Measurements from ENCODE around the gene SNX18.
"Not testable (repeated sequence)": the region's sequence is repeated elsewhere in the genome, so short reads cannot be mapped to it uniquely, and the experiment has no call there.

Gene SNX18

DNA sequence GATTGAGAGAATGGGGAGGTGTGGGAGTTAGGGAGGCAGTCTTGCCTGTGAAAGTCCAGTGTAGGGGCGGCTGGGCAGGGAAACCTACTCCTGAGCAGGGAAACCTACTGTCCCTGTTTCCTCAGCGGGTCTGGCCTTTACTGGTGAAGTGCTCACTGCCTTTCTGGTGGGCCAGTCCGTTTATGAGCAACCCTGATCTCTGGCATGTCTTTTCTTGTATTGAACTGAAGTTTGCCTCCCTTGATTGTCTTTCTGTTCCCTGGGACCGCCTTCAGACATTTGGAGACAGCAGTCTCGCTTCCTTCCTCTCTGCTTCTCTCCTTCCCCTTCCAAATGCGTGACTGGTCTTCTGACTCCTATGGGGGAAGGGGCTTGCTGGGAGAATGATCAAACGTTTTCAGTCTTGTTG, 2.9 kb downstream of the SNX18 start:
- peak; percentile 18 to 41 for DNase-seq

GRCh38 chr5:54520940-54521339, 3.4 kb downstream of the SNX18 start:
- DNase-seq = no peak

GRCh38 chr5:54521856-54522479, 4.4 kb downstream of the SNX18 start:
- no peak for DNase-seq

DNA sequence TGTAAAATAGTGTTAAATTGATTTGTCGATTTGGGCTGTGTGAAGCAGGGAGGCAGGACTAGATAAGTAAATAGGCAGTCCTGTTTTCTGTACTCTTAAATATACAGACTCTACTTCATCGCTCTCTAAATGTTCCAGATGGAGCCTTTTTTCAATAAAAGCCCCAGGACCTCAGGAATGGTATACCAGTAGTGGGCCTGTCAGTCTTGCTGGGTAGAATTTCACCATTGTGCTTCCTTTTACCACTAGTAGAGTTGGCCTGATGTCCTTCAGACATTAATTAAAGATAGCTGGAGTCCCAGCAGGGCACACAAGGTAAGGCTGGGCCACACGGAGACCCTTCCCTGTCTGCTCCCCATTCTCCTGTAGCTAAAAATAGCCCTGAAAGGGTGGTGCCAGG, 6.0 kb downstream of the SNX18 start:
- no peak for DNase-seq

- DNase-seq = no peak
Observed at GRCh38 chr5:54524082-54524481, 6.5 kb downstream of the SNX18 start.

DNA sequence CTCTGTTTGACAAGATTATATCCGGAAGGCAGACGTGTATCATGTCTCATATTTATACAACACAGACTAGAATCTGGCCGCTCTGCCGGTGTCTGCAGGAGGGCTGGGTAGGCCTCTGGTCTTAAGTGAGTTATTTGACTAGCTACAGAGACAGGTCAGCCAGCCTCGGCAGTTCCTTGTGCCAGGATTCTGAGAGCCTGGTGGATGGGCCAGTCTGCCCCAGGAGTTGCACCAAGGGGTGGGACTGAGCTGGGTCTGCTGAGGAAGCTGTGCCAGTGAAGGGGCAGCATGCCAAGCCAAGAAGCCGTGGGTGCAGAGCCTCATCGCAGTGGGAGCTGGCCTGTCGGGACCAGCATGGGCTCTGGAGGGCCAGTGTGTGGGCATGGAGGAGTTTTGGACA, 7.1 kb downstream of the SNX18 start:
- DNase-seq = peak in 1 of 2 donors; percentile 13

DNA sequence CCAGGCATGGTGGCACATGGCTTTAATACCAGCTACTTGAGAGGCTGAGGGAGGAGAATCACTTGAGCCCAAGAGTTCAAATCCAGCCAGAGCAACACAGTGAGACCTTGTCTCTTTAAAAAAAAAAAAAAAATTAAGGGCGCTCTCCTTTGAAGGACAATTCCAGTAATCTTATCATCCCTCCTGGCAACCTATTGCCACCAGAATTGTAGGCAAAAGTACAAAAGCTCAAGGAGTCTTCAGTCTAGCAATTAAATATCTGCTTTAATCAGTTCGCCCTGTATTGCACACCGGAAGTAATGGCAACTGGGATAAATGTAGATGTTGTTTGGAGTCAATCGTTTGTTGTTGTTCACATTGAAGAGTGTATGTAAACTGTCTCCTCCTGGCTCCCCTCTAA, 7.7 kb downstream of the SNX18 start:
- no peak for DNase-seq

- no peak for DNase-seq
Observed at GRCh38 chr5:54525692-54526091, 8.1 kb downstream of the SNX18 start.

DNA sequence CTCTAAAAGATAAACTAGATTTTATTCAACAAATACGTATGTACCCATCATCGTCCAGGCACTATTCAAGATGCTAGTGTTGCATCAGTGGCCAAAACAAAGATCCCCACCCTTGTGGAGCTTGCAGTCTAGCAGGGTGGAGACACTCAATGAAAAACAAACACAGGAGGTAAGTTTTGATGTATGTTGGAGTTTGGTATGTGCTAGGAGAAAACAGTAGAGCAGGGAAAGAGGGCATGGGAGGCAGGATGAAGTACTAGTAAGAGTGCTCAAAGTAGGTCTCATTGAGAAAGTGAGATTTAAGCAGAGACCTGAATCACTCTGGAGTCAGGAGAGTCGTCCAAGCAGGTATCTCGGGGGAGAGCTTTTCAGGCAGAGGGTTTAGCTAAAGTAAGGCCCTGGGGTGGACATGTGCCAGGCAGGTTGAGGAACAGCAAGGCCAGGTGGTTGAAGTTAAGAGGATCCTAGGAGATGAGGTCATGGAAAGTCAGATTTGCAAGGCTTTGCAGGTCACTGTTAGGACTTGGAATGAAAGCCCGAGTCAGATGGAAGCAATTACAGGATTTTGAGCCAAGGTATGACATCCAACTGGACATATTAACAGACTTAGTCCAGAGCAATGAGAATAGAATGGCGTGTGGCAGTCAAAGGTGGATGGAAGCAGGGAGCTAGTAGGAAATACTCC, 9.2 kb downstream of the SNX18 start:
- no peak for DNase-seq

GRCh38 chr5:54528633-54529209, 11.2 kb downstream of the SNX18 start:
- DNase-seq = no peak

DNA sequence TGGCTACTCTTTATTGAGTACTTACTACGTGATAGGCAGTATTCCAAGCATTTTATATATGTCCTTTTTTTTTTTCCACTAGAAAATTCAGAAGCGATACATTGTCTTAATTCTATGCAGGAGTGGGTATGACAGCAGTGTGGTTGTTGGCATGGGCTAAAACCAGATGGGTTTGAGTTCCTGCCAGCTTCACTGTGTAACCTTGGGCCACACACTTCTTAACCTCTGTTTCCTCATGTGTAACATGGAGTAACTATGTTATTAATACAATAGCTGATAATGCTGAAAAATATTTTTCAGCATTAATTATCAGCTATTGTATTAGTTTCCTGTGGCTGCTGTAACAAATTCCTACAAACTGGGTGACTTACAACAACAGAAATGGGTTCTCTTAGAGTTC, 12.0 kb downstream of the SNX18 start:
- no peak for DNase-seq

DNA sequence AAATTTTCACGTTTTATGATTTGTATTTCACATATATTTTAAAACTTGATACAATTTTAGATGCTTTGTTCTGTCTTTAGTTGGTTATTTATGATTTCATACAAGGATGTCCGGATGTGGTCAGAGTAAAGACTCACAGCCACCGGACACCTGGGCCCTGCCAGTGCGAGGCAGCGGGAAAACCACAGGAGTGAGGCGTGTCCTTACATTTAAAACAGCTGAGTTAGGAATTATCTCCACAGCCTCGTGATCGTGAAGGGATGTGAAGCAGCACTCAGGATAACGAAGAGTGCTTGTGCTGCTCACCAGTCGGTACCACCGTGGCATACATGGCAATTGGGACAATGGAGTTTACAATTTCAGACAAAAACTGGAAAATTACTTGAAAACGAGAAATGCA, 14.0 kb downstream of the SNX18 start:
- no peak for DNase-seq

- peak; percentile 28 to 57 for DNase-seq
Observed at GRCh38 chr5:54533541-54534190, 16.1 kb downstream of the SNX18 start.

GRCh38 chr5:54534191-54535004, 16.8 kb downstream of the SNX18 start:
- peak; percentile 12 to 56 for DNase-seq

DNA sequence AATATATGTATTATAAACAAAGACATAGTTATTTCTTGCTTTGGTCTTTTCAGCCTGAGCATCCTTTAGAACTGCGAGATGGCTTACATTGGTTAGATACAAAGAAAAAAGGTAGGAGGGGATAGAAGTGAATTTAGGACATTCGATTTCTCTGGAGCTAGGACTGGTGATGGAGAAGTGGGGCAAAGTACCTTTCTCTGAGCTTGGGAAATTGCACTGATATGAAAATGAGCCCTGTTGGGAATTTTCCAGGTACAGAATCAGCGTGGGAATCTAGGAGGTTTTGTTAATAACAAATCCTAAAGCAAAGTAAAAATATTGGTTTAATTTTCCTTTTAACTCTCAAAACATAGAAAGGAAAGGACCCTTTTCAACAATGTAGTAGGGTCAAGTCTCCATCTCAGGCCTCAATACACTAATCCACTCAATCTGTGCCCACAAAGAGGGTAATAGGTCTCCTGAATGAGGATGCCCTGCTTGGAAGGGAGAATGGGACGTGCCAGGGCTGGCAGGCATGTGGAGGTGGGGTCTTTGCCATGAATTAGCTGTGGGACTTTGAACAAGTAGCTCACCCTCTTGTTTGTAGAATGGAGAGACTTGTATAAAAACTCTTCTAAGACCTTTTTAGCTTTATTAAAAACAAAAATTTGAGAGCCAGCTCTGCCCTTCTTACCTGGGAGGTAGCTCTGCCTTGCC, 17.7 kb downstream of the SNX18 start:
- no peak for DNase-seq

- DNase-seq = not testable (repeated sequence)
Observed at GRCh38 chr5:54536375-54536774, 18.8 kb downstream of the SNX18 start.

- DNase-seq = not testable (repeated sequence)
Observed at GRCh38 chr5:54536861-54537260, 19.3 kb downstream of the SNX18 start.

GRCh38 chr5:54537725-54538124, 20.2 kb downstream of the SNX18 start:
- DNase-seq = no peak

GRCh38 chr5:54538156-54538555, 20.6 kb downstream of the SNX18 start:
- DNase-seq = no peak

DNA sequence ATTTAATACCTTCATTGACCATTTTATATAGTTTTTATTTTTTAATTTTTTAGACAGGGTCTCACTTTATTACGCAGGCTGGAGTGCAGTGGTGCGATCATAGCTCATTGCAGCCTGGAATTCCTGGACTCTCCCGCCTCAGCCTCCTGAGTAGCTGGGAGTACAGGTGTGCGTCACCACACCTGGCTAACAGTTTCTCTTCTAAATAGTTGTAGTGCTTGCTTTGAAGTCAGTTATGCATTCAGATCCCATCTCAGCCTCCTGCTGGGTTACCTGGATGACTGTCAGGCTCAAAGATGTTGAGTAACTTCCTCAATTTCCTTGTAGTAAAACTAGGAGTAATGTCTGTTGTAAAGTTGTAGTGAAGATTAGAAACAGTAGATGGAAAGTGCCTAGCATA, 21.4 kb downstream of the SNX18 start:
- DNase-seq = no peak

DNA sequence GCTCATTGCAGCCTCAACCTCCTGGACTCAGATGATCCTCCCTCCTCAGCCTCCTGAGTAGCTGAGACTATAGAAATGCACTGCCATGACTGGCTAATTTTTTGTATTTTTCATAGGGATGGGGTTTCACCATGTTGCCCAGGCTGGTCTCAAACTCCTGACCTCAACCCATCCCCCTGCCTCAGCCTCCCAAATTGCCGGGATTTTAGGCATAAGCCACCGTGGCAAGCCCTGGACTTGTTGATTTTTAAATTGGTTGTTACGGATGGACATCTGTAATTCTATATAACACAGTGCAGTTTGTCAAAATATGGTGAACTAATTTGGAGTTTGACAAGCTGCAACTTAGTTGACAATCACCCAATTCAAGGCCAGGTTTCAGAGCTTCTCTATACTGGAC, 22.7 kb downstream of the SNX18 start:
- no peak for DNase-seq

Data from hippocampal formation (tissue), 2 donors.